ENCODE data around the gene PRSS38. TPM values are rescaled to one million over a fixed set of nuclear protein-coding genes. Genes with fewer than 3 reads are reported as not detected.

Gene PRSS38
- not detected for total RNA-seq

DNA sequence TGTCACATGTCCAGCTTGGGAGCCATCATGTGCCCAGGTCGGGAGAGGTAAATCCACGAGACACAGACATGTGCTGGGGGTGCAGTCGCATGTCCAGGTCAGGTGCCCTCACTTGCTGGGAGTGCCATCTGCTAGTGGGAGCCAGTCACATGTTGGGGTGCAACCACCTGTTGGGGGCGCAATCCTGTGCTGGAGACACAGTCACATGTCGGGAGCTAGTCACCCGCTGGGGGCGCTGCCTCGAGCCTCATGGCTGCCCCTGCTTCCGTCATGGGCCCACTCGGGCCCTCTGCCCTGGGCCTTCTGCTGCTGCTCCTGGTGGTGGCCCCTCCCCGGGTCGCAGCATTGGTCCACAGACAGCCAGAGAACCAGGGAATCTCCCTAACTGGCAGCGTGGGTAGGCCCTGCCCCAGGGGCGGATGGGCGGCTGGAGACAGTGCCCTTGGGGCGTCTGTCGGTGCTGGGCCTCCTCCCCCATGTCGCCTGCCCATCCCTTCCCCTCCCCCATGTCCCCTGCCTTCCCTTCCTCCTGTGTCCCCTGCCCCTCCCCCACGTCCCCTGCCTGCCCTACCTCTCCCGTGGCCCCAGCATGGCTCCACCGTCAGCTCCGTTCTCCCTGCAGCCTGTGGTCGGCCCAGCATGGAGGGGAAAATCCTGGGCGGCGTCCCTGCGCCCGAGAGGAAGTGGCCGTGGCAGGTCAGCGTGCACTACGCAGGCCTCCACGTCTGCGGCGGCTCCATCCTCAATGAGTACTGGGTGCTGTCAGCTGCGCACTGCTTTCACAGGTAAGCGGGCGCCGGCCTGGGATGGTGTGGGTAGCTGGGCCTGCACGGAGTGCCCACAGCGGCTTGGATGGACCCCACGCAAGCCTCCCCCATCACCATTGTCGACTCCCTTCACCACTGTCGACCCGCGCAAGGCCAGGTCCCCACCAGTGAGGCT lies at the start of gene PRSS38:
Gene PRSS38 (plus strand): TSS at position 208 of the 942 bp plus-strand sequence. CDS start 42 bp downstream, at position 250.
- Histone ChIP-seq H3K9ac (ENCODE audit: low read depth in 1 of 3, low read length in 3 of 3) (no peak within 1 kb of the TSS), H3K36me3 (ENCODE audit: control insufficient read depth in 3 of 3, insufficient read depth in 3 of 3, low read length in 3 of 3) (no peaks in the 10 kb centered on the region), H3K9me3 (ENCODE audit: control insufficient read depth in 3 of 3, low read length in 3 of 3) (peaks cover 0 to 4% (median 0%) of the 10 kb centered on the region in 3 donors), H3K4me3 (ENCODE audit: low read length in 3 of 3) (no peak within 1 kb of the TSS), H3K27ac (ENCODE audit: low read depth, low read length) (no peak within 1 kb of the TSS), H3K4me1 (ENCODE audit: control insufficient read depth in 3 of 3, insufficient read depth in 3 of 3, low read length in 3 of 3) (no peaks in the 10 kb centered on the region), H3K27me3 (ENCODE audit: control insufficient read depth in 3 of 3, insufficient read depth in 3 of 3, low read length in 3 of 3) (no peaks in the 10 kb centered on the region)

DNA sequence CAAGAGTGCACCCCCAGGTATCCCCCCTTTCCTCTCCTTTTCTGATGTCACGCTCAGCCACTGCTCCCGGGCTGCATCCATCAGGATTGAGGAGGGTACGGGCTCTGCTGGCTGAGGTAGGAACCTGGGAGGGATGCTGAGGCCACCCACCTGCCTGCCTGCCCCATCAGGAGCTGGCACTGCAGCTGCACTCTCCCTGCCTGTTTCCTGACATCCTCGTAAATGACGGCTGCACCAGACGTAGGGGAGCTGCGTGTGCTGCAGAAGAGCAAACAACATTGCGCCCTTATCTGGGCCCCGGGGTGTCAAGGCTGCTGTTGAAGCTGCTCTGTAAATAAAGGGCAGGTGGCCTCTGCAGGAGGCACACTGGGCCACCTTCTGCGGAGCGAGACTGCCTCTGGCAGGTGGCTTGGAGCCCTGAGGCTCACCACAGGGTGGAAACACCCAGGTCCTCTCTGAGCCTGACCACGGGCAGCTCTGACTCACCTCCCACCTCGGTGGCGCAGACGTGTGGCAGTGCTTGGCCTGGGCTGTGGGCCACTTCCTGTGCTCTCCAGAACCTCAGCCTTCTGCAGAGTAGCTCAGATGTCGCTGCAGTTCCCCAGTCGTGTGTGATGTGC lies 49.4 kb upstream of the PRSS38 start:
- peaks cover 15 to 42% (median 29%) of the 10 kb centered on the region in 3 donors for H3K4me1 ChIP-seq (ENCODE audit: control insufficient read depth in 3 of 3, insufficient read depth in 3 of 3, low read length in 3 of 3)
- H3K27me3 ChIP-seq (ENCODE audit: control insufficient read depth in 3 of 3, insufficient read depth in 3 of 3, low read length in 3 of 3): no peaks in the 10 kb centered on the region
- no peaks in the 10 kb centered on the region for H3K9me3 ChIP-seq (ENCODE audit: control insufficient read depth in 3 of 3, low read length in 3 of 3)
- H3K27ac ChIP-seq (ENCODE audit: low read depth, low read length): no peak overlapping the region
- no peak overlapping the region for H3K9ac ChIP-seq (ENCODE audit: low read depth in 1 of 3, low read length in 3 of 3)
- H3K4me3 ChIP-seq (ENCODE audit: low read length in 3 of 3): no peak overlapping the region
- H3K36me3 ChIP-seq (ENCODE audit: control insufficient read depth in 3 of 3, insufficient read depth in 3 of 3, low read length in 3 of 3): peaks cover 39 to 50% (median 48%) of the 10 kb centered on the region in 3 donors

DNA sequence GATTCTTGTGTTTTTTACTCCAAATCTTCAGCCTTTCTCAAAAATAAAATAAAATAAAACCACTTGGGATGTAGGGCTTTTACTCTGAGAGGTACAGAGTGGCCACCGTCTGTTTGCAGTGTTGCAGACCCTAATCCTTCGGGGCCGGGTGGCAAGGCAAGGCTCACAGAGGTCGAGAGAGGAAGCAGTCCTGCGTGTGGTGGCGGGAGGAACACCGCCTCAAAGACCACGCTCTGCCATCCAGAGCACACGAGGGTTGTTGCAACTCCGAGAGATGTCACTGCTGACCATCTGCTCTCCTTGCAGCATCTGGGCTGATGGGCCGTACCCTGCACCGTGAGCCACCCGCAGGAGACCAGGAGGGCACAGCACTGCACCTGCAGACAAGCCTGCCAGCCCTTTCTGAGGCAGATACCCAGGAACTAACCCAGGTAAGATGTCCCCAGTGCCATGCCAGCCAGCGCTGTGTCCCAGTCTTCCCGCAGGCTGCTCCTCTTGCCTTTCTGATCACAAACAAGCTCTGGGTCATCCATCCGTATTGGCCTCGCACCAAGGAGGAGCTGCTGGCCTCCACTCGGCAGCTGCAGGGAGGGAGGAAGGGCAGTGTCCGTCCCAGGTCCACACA lies 48.7 kb upstream of the PRSS38 start:
- Histone ChIP-seq H3K4me3 (ENCODE audit: low read length in 3 of 3) (no peak overlapping the region), H3K36me3 (ENCODE audit: control insufficient read depth in 3 of 3, insufficient read depth in 3 of 3, low read length in 3 of 3) (peaks cover 39 to 46% (median 46%) of the 10 kb centered on the region in 3 donors), H3K9me3 (ENCODE audit: control insufficient read depth in 3 of 3, low read length in 3 of 3) (no peaks in the 10 kb centered on the region), H3K27me3 (ENCODE audit: control insufficient read depth in 3 of 3, insufficient read depth in 3 of 3, low read length in 3 of 3) (no peaks in the 10 kb centered on the region), H3K9ac (ENCODE audit: low read depth in 1 of 3, low read length in 3 of 3) (no peak overlapping the region), H3K4me1 (ENCODE audit: control insufficient read depth in 3 of 3, insufficient read depth in 3 of 3, low read length in 3 of 3) (peaks cover 15 to 36% (median 24%) of the 10 kb centered on the region in 3 donors), H3K27ac (ENCODE audit: low read depth, low read length) (no peak overlapping the region)

DNA sequence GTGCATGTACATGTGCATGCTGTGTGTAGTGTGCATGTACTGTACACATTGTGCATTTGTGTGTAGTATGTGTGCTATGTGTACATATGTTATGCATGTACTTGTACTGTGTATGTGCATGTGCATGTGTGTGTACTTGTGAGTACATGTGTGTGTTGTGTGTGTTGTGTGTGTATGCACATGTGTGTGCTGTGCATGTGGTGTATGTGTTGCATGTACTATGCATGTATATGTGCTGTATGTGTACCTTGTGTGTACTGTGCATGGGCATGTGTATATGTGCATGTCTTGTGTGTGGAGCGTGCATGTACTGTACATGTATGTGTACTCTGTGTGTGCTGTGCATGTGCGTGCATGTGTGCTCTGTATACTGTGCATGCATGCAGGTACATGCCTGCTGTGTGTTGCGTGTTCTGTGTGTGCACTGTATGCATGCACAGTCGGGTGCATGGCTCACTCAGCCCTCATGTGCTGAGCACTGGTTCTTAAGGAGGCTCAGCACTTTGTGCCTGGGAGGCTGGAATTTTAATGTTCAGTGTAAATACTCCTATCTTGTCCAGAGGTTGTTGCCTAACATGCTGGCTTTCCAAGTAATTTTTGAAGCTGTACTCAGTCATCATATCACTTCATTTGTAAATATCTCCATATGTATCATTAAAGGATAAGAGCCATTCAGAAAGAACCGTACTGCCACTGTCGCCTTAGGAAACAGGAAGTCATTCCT lies 47.9 kb upstream of the PRSS38 start:
- no peaks in the 10 kb centered on the region for H3K27me3 ChIP-seq (ENCODE audit: control insufficient read depth in 3 of 3, insufficient read depth in 3 of 3, low read length in 3 of 3)
- H3K9ac ChIP-seq (ENCODE audit: low read depth in 1 of 3, low read length in 3 of 3): no peak overlapping the region
- no peak overlapping the region for H3K27ac ChIP-seq (ENCODE audit: low read depth, low read length)
- no peak overlapping the region for H3K4me3 ChIP-seq (ENCODE audit: low read length in 3 of 3)
- no peaks in the 10 kb centered on the region for H3K9me3 ChIP-seq (ENCODE audit: control insufficient read depth in 3 of 3, low read length in 3 of 3)
- H3K4me1 ChIP-seq (ENCODE audit: control insufficient read depth in 3 of 3, insufficient read depth in 3 of 3, low read length in 3 of 3): peaks cover 7 to 28% (median 17%) of the 10 kb centered on the region in 3 donors
- peaks cover 39 to 44% (median 43%) of the 10 kb centered on the region in 3 donors for H3K36me3 ChIP-seq (ENCODE audit: control insufficient read depth in 3 of 3, insufficient read depth in 3 of 3, low read length in 3 of 3)

DNA sequence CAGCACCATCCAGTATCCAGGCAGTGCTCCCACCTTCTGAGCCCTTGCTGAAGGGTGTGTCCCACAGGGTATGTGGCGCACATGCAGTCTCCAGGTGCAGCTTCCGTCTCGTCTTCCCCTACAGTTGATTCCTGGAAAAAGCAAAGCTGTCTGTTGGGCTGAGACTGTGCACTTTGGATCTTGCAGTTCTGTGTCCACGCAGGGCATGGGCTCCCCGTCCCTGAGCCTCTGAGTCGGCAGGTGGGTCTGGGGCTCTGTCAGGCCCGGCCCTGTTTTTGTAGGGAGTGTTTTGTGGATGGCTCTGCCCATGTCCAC lies 47.4 kb upstream of the PRSS38 start:
- H3K4me3 ChIP-seq (ENCODE audit: low read length in 3 of 3): no peak overlapping the region
- H3K27ac ChIP-seq (ENCODE audit: low read depth, low read length): no peak overlapping the region
- H3K9ac ChIP-seq (ENCODE audit: low read depth in 1 of 3, low read length in 3 of 3): no peak overlapping the region
- H3K36me3 ChIP-seq (ENCODE audit: control insufficient read depth in 3 of 3, insufficient read depth in 3 of 3, low read length in 3 of 3): peaks cover 39 to 44% (median 43%) of the 10 kb centered on the region in 3 donors
- H3K27me3 ChIP-seq (ENCODE audit: control insufficient read depth in 3 of 3, insufficient read depth in 3 of 3, low read length in 3 of 3): no peaks in the 10 kb centered on the region
- peaks cover 2 to 22% (median 11%) of the 10 kb centered on the region in 3 donors for H3K4me1 ChIP-seq (ENCODE audit: control insufficient read depth in 3 of 3, insufficient read depth in 3 of 3, low read length in 3 of 3)
- no peaks in the 10 kb centered on the region for H3K9me3 ChIP-seq (ENCODE audit: control insufficient read depth in 3 of 3, low read length in 3 of 3)

DNA sequence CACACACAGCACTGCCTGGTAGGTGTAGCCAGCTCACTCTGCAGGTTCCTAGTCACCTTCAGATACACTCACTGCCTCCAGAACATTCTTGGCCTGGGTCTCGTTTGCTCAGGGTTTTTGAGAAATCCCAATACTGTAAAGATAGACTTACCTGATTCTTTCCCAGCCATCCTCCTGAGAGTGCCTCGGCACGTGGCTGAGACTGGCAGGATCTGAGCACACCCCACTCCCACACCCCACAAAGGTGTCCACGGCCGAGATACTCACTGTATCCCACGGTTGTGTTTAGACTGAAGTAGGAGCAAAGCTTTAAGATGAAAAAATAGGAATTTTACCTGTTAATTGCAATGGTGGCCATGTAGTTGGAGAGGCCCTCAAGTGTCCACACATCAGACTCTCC lies 46.8 kb upstream of the PRSS38 start:
- Histone ChIP-seq H3K27me3 (ENCODE audit: control insufficient read depth in 3 of 3, insufficient read depth in 3 of 3, low read length in 3 of 3) (no peaks in the 10 kb centered on the region), H3K27ac (ENCODE audit: low read depth, low read length) (no peak overlapping the region), H3K4me1 (ENCODE audit: control insufficient read depth in 3 of 3, insufficient read depth in 3 of 3, low read length in 3 of 3) (peaks cover 0 to 17% (median 8%) of the 10 kb centered on the region in 3 donors), H3K9ac (ENCODE audit: low read depth in 1 of 3, low read length in 3 of 3) (no peak overlapping the region), H3K9me3 (ENCODE audit: control insufficient read depth in 3 of 3, low read length in 3 of 3) (no peaks in the 10 kb centered on the region), H3K36me3 (ENCODE audit: control insufficient read depth in 3 of 3, insufficient read depth in 3 of 3, low read length in 3 of 3) (peaks cover 39 to 46% (median 43%) of the 10 kb centered on the region in 3 donors), H3K4me3 (ENCODE audit: low read length in 3 of 3) (no peak overlapping the region)

DNA sequence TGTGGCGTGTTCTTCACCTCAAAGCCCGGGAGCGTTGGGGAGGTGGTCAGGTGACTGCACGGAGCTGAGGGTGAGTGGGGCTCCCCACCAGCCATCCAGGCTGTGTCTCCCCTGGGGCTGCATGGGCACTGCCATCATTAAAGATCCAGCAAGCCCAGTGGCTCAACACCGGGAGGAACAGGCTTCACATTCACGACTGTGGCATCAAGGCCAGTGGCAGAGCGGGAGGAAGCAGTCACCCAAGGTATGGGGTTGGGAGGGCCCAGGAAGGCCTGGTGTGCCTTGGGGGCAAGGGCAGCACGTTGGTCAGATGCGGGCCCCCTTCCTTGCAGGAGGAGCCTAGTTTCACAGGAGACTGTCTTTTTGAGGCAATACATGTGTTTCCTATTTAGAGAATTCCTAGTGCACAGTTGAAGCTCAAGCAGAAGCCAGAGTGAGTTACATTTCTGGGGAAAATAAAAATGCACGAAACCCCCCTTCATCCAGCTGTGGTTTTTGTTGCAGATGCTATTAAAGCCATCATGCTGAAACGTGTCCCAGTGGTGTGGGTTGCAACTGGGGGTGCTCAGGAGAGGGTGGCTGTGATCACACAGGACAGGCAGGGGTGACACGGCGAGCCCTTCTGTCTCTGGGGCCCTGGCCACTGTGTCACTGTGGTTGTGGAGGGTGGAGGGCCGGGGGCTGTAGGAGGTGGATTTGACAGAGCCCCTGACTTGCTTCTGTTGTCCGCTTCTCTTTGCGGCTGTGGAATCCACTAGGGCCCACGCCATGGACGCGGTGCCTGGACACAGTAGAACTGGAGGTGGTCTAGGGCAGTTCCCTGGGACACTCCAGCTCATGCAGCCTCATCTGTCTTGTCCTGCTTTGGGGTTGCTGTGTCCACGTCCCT lies 46.2 kb upstream of the PRSS38 start:
- no peak overlapping the region for H3K9ac ChIP-seq (ENCODE audit: low read depth in 1 of 3, low read length in 3 of 3)
- H3K9me3 ChIP-seq (ENCODE audit: control insufficient read depth in 3 of 3, low read length in 3 of 3): no peaks in the 10 kb centered on the region
- peaks cover 39 to 47% (median 44%) of the 10 kb centered on the region in 3 donors for H3K36me3 ChIP-seq (ENCODE audit: control insufficient read depth in 3 of 3, insufficient read depth in 3 of 3, low read length in 3 of 3)
- H3K4me1 ChIP-seq (ENCODE audit: control insufficient read depth in 3 of 3, insufficient read depth in 3 of 3, low read length in 3 of 3): peaks cover 0 to 11% (median 4%) of the 10 kb centered on the region in 3 donors
- no peaks in the 10 kb centered on the region for H3K27me3 ChIP-seq (ENCODE audit: control insufficient read depth in 3 of 3, insufficient read depth in 3 of 3, low read length in 3 of 3)
- H3K27ac ChIP-seq (ENCODE audit: low read depth, low read length): no peak overlapping the region
- H3K4me3 ChIP-seq (ENCODE audit: low read length in 3 of 3): no peak overlapping the region

DNA sequence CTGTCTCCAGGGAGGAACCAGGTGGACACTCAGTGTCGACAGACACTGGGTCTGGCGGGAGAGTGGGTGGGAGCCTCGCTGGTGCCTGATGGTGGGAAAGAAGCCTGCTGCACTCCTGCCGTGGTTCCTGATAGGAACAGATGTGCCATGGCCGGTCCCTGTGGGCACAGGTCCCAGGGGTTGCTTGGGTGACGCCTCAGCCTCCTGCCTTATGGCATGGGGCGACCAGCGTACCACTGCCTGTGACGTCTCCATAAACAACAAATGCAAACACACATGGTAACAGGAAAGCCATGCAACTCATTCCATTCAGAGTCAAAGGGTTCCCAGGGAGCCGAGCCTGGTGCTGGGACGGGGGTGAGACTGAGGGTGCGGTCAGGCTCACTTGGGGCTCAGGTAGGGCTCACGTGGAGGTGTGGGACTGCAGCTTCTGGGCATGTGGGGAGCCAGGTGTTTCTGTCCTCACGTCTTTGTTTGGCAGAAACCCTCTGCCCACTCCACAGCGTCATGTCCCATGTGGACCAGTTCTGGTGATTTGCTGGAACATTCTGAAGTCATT lies 45.5 kb upstream of the PRSS38 start:
- Histone ChIP-seq H3K9me3 (ENCODE audit: control insufficient read depth in 3 of 3, low read length in 3 of 3) (no peaks in the 10 kb centered on the region), H3K27me3 (ENCODE audit: control insufficient read depth in 3 of 3, insufficient read depth in 3 of 3, low read length in 3 of 3) (no peaks in the 10 kb centered on the region), H3K9ac (ENCODE audit: low read depth in 1 of 3, low read length in 3 of 3) (no peak overlapping the region), H3K4me1 (ENCODE audit: control insufficient read depth in 3 of 3, insufficient read depth in 3 of 3, low read length in 3 of 3) (peaks cover 4 to 17% (median 5%) of the 10 kb centered on the region in 3 donors), H3K27ac (ENCODE audit: low read depth, low read length) (no peak overlapping the region), H3K36me3 (ENCODE audit: control insufficient read depth in 3 of 3, insufficient read depth in 3 of 3, low read length in 3 of 3) (peaks cover 39 to 47% (median 45%) of the 10 kb centered on the region in 3 donors), H3K4me3 (ENCODE audit: low read length in 3 of 3) (no peak overlapping the region)
